HepG2 (cell line): ENCODE results near the gene TTPAL. TPM values are rescaled to one million over a fixed set of nuclear protein-coding genes. Genes with fewer than 3 reads are reported as not detected.

ENCODE experiments used
- ARHGAP35 ChIP-seq: sonication (generic); formaldehyde crosslinking; IDR thresholded peaks from 2 replicates; pipeline ENCODE4 v1.9.0; 2022; ENCODE audit warnings: mild to moderate bottlenecking, inconsistent platforms, moderate library complexity, missing genetic modification reagents, borderline replicate concordance
- ARNTL ChIP-seq: sonication (generic); formaldehyde crosslinking; IDR thresholded peaks from 2 replicates; pipeline ENCODE4 v1.4.0; 2020; ENCODE audit warnings: mild to moderate bottlenecking, missing genetic modification reagents
- ASH2L ChIP-seq: fragments of 300-600, 200-600 bp; sonication (generic); IDR thresholded peaks from 2 replicates; pipeline ENCODE4 v1.7.0; 2017; ENCODE audit warnings: low read depth, mild to moderate bottlenecking, moderate library complexity, mixed read lengths, low read length; ENCODE audit not compliant: insufficient read length
- ATF2 ChIP-seq: sonication (generic); formaldehyde crosslinking; IDR thresholded peaks from 2 replicates; pipeline ENCODE4 v1.4.0; 2020; ENCODE audit warnings: missing genetic modification reagents
- ATF7-NPFF ChIP-seq: sonication (generic); formaldehyde crosslinking; IDR thresholded peaks from 2 replicates; pipeline ENCODE4 v1.8.1; 2023; ENCODE audit warnings: mild to moderate bottlenecking, low read depth, missing genetic modification reagents, moderate library complexity
- GLMP ChIP-seq: sonication (generic); formaldehyde crosslinking; IDR thresholded peaks from 2 replicates; pipeline ENCODE4 v1.9.0; 2021; ENCODE audit warnings: missing genetic modification reagents, mild to moderate bottlenecking, borderline replicate concordance
- KMT2A ChIP-seq: sonication (generic); formaldehyde crosslinking; IDR thresholded peaks from 2 replicates; pipeline ENCODE4 v1.4.0; 2020; ENCODE audit warnings: missing genetic modification reagents
- NR0B2 ChIP-seq: sonication (generic); formaldehyde crosslinking; IDR thresholded peaks from 2 replicates; pipeline ENCODE4 v1.4.0; 2020; ENCODE audit warnings: mild to moderate bottlenecking, missing genetic modification reagents
- PRMT3 ChIP-seq: sonication (generic); formaldehyde crosslinking; IDR thresholded peaks from 2 replicates; pipeline ENCODE4 v1.8.1; 2022; ENCODE audit warnings: low read depth, mild to moderate bottlenecking, moderate library complexity, missing genetic modification reagents, borderline replicate concordance
- RBM22 ChIP-seq: fragments of 200-400 bp; formaldehyde crosslinking; optimal IDR thresholded peaks from 2 replicates; pipeline ENCODE3; 2017; ENCODE audit warnings: mild to moderate bottlenecking, low read length, moderate library complexity
- RELA ChIP-seq: sonication (generic); formaldehyde crosslinking; IDR thresholded peaks from 2 replicates; pipeline ENCODE4 v1.4.0; 2020; ENCODE audit warnings: missing genetic modification reagents
- SMAD9 ChIP-seq: sonication (generic); formaldehyde crosslinking; IDR thresholded peaks from 2 replicates; pipeline ENCODE4 v1.5.1; 2020; ENCODE audit warnings: mild to moderate bottlenecking, missing genetic modification reagents
- ZKSCAN8 ChIP-seq: IDR thresholded peaks from 2 replicates; pipeline ENCODE4 v1.6.1; 2016; ENCODE audit warnings: borderline replicate concordance, missing genetic modification reagents, missing compliant biosample characterization
- ZNF180 ChIP-seq: sonication (generic); formaldehyde crosslinking; IDR thresholded peaks from 2 replicates; pipeline ENCODE4 v1.4.0; 2020; ENCODE audit warnings: low read depth, missing genetic modification reagents, borderline replicate concordance
- ZNF280D ChIP-seq: sonication (generic); formaldehyde crosslinking; IDR thresholded peaks from 2 replicates; pipeline ENCODE4 v1.5.1; 2020; ENCODE audit warnings: mild to moderate bottlenecking, missing genetic modification reagents
- ZNF446 ChIP-seq: sonication (generic); formaldehyde crosslinking; IDR thresholded peaks from 2 replicates; pipeline ENCODE4 v1.5.0; 2020; ENCODE audit warnings: mild to moderate bottlenecking, missing genetic modification reagents
- ZNF710 ChIP-seq: sonication (generic); formaldehyde crosslinking; IDR thresholded peaks from 2 replicates; pipeline ENCODE4 v1.5.0; 2020; ENCODE audit warnings: mild to moderate bottlenecking, missing genetic modification reagents, borderline replicate concordance
- ZNF761 ChIP-seq: sonication (generic); formaldehyde crosslinking; conservative IDR thresholded peaks from 2 replicates; pipeline ENCODE4 v1.4.0; 2020; ENCODE audit warnings: mild to moderate bottlenecking, missing genetic modification reagents
- polyA plus RNA-seq, 8 experiments: library from polyadenylated mRNA; depleted of rRNA in 3 of 8; stranded (reverse) in 7 of 8; unstranded in 1 of 8; fragments of >200 nt; fragmentation: Illumina TruSeq in 4 of 8; extraction: Trizol in 4 of 8; gene quantifications; 2 replicates each; pipeline versions ENCODE4 v1.2.1 to v1.2.3, GENCODE V29; 2011 to 2016; ENCODE audit warnings: low read depth in 4 of 8, missing spikeins in 1 of 8, mixed read lengths in 1 of 8; ENCODE audit not compliant: insufficient read depth in 1 of 8
- total RNA-seq, 5 experiments: library from RNA; depleted of rRNA; stranded (reverse); fragments of >200 nt; fragmentation: Illumina TruSeq; extraction: Trizol; gene quantifications; 2 replicates each; pipeline ENCODE4 v1.2.3, GENCODE V29; 2016; ENCODE audit warnings: low read depth in 1 of 5

Gene TTPAL
- total and polyA plus RNA-seq, 2 of the 13 experiments (the other 11 are each of a cell fraction or from before 2014, with no cell fraction given): 4.3 to 18.8 TPM

GRCh38 chr20:44428174-44429016 is 47.3 kb upstream of the TTPAL start (continued):
- peak; percentile 77; the same call in 1 of the 2 replicates for TF ChIP-seq ZNF710
- peak; percentile 52; the same call in 1 of the 2 replicates for TF ChIP-seq SMAD9
- TF ChIP-seq GLMP (CRISPR knock-in tag): no peak
- TF ChIP-seq ARNTL (CRISPR knock-in tag): peak; percentile 21; the same call in 1 of the 2 replicates
- peak; percentile 78; the same call in 1 of the 2 replicates for TF ChIP-seq ZNF761 (CRISPR knock-in tag)
- TF ChIP-seq ZNF180: no peak
- TF ChIP-seq RBM22: peak; percentile 99
- peak; percentile 6; the same call in 1 of the 2 replicates for TF ChIP-seq RELA
- TF ChIP-seq ARHGAP35 (CRISPR knock-in tag): no peak
- TF ChIP-seq ZNF446: no peak
- peak; percentile 94 for TF ChIP-seq ZNF280D (CRISPR knock-in tag)
- peak; percentile 15 for TF ChIP-seq ASH2L
- TF ChIP-seq KMT2A: peak; percentile 52
- 0 out of 2 replicates have a peak, but pooled peaks have one; percentile 30 for TF ChIP-seq ATF7-NPFF (CRISPR knock-in tag)
- TF ChIP-seq NR0B2 (CRISPR knock-in tag): no peak
- 0 out of 2 replicates have a peak, but pooled peaks have one; percentile 21 for TF ChIP-seq PRMT3 (CRISPR knock-in tag)
- TF ChIP-seq ATF2: peak; percentile 100
- peak; percentile 91; the same call in 1 of the 2 replicates for TF ChIP-seq ZKSCAN8 (CRISPR knock-in tag)
